ENCODE measurements around the gene XPNPEP3.

GRCh38 chr22:40819599-40820140, 37.3 kb upstream of the XPNPEP3 start:
- no peak for TF ChIP-seq POLR2A (IDR thresholded peaks at IDR 0.05)
- no peak for TF ChIP-seq CTCF (IDR thresholded peaks at IDR 0.05)

Data from suprapubic skin (tissue), 3 donors.